HG03135 (cell line): ENCODE results near the gene RIPK4.
"Not testable (repeated sequence)": the region's sequence is repeated elsewhere in the genome, so short reads cannot be mapped to it uniquely, and the experiment has no call there.

ENCODE experiments used
- ATAC-seq: cut with Tn5 transposase; IDR thresholded peaks from one replicate; pipeline ENCODE4 v1.9.1; 2021; ENCODE audit warnings: mild to moderate bottlenecking, moderate library complexity; ENCODE audit not compliant: unreplicated experiment

RIPK4 gene

GRCh38 chr21:41701749-41702148 is 65.1 kb downstream of the RIPK4 start:
- ATAC-seq = no peak

GRCh38 chr21:41699311-41699710 is 67.5 kb downstream of the RIPK4 start:
- no peak for ATAC-seq

- no peak for ATAC-seq
Measured at GRCh38 chr21:41698071-41698470, 68.8 kb downstream of the RIPK4 start.

- no peak for ATAC-seq
Measured at GRCh38 chr21:41695513-41695912, 71.3 kb downstream of the RIPK4 start.

- ATAC-seq = not testable (repeated sequence)
Measured at GRCh38 chr21:41694042-41694441, 72.8 kb downstream of the RIPK4 start.

- ATAC-seq = no peak
Measured at GRCh38 chr21:41692185-41692565, 74.7 kb downstream of the RIPK4 start.

- no peak for ATAC-seq
Measured at GRCh38 chr21:41691205-41692184, 75.4 kb downstream of the RIPK4 start.
